BE2C (cell line): ENCODE measurements around the gene ALDH7A1.

Experiments used
- DNase-seq: peaks from one replicate; pipeline ENCODE4 v3.0.0-alpha.2; 2020
- H3K27me3 ChIP-seq: fragments of 250-450 bp; sonication (Bioruptor Pico); 2 replicates; pipeline ENCODE4 v1.5.1; 2020; ENCODE audit warnings: mild to moderate bottlenecking
- H3K36me3 ChIP-seq: fragments of 250-450 bp; sonication (Bioruptor Pico); 2 replicates; pipeline ENCODE4 v1.5.1; 2020; ENCODE audit warnings: mild to moderate bottlenecking
- H3K4me1 ChIP-seq: fragments of 250-450 bp; sonication (Bioruptor Pico); 2 replicates; pipeline ENCODE4 v1.5.1; 2020
- H3K4me3 ChIP-seq: 2 replicates; pipeline ENCODE4 v1.5.1; 2011; ENCODE audit warnings: low read depth, low read length
- H3K9me3 ChIP-seq: fragments of 250-450 bp; sonication (Bioruptor Pico); 2 replicates; pipeline ENCODE4 v1.5.1; 2020
- TF ChIP-seq, protein P1 (sequence below): IDR thresholded peaks from 2 replicates; pipeline ENCODE4 v1.5.1; 2012; ENCODE audit warnings: mild to moderate bottlenecking, low read depth, low read length

The ALDH7A1 gene

DNA sequence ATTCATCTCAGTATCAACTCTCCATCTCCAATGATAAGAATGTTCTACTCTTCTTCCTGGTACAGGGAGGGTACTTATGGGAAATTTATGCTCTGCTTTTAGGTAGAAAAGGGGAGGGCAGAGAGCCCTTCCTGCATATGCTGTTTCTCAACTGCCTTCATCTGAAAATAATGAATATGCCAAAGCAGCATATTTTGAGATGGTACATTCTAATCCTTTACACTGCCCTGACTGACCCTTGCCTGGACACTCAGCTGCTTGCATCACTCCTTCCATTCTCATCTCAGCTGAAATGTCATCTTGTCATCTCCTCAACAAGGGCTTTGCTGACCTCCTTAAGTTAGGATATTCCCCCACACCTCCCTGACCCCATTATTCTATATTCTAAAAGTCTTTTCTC, 68.5 kb downstream of the ALDH7A1 start:
- no peak overlapping the region for H3K4me3 ChIP-seq
- H3K36me3 ChIP-seq: no peaks in the 10 kb centered on the region
- TF ChIP-seq, protein P1, sequence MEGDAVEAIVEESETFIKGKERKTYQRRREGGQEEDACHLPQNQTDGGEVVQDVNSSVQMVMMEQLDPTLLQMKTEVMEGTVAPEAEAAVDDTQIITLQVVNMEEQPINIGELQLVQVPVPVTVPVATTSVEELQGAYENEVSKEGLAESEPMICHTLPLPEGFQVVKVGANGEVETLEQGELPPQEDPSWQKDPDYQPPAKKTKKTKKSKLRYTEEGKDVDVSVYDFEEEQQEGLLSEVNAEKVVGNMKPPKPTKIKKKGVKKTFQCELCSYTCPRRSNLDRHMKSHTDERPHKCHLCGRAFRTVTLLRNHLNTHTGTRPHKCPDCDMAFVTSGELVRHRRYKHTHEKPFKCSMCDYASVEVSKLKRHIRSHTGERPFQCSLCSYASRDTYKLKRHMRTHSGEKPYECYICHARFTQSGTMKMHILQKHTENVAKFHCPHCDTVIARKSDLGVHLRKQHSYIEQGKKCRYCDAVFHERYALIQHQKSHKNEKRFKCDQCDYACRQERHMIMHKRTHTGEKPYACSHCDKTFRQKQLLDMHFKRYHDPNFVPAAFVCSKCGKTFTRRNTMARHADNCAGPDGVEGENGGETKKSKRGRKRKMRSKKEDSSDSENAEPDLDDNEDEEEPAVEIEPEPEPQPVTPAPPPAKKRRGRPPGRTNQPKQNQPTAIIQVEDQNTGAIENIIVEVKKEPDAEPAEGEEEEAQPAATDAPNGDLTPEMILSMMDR: no peak
- DNase-seq: no peak
- peaks cover 3% of the 10 kb centered on the region; the same call in 1 of the 2 replicates for H3K4me1 ChIP-seq
- H3K9me3 ChIP-seq: no peaks in the 10 kb centered on the region
- no peaks in the 10 kb centered on the region for H3K27me3 ChIP-seq

DNA sequence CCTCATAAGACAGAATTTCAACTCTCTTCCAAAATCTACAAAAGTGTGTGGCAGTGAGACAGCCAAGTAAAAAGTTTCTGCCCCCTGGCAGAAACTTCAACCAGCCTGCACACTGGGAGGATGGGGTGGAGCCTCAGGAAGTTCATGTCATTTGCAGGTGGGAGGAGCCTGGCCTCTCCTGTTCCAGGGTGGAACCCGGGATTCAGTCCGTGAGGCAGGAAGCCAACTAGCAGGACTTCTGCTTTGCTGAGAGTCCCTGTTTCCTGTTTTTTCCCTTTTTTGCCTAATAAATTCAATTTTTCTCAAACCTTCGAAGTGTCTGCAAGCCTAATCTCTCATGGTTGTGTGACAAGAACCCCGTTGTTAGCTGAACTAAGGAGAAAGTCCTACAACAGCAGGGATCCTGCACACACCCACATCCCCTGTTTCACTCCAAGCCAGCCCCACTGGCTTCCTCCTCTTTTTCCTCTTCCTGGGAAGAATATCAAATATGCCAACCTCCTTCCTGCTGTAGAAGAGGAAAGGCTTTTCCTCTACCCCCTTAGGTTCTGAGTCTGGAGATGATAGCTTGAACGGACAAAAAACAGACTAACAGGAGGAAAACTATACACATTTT, 69.3 kb downstream of the ALDH7A1 start:
- peaks cover 3% of the 10 kb centered on the region; the same call in 1 of the 2 replicates for H3K4me1 ChIP-seq
- H3K36me3 ChIP-seq: no peaks in the 10 kb centered on the region
- TF ChIP-seq, protein P1: no peak
- H3K9me3 ChIP-seq: no peaks in the 10 kb centered on the region
- peak; percentile 44 for DNase-seq
- no peaks in the 10 kb centered on the region for H3K27me3 ChIP-seq
- H3K4me3 ChIP-seq: no peak overlapping the region

DNA sequence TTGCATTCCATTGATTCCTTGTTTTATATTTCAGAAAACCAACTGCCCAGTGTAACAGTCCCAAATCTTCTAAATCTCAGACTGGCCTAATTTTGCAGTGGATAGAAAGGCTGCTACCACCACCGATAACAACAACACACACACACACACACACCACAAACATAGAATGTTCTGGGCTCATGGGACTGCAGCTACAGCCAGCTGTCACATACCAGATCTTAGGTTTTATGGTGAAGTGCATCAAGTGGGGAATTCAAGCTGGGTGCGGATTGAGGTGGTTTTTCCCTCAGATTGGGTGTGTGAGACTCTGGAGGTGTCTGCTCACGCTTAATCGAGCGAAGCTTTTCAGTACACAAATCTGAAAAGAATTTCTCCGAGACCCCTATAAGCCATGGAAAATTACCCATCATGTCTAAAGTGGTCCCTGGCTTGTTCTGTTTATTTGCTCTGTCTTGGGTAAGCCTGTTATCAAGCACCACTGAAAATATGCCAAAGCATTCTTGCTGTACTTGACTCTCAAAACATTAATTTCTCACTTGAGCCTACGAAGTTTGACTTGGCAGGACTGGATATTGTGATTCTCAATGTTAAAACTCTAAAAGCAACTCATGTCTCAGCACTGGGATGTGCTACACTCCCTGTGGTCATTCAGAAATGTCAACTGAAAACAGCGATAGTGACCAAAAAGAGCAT, 71.1 kb downstream of the ALDH7A1 start:
- DNase-seq: no peak

DNA sequence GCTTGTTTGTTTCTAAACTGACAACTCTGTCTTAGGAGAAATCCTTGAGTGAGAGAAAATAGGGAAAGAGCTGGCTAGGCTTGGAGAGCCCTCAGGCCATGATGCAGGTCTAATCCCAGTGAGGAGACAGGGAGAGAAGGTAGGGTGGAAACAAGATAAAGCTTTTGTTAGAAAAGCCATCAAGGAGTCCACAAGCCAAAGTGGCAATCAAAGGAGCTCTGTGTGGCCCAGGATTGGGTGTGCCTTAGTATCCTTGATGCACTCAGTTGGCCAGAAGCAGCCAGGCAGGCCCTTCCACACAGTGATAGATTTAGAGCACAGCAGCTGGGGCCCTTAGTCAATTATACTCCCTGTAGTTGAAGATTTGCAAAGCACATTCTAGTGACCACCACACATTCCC, 73.9 kb downstream of the ALDH7A1 start:
- TF ChIP-seq, protein P1: no peak
- Histone ChIP-seq H3K27me3 (no peaks in the 10 kb centered on the region), H3K4me3 (no peak overlapping the region), H3K36me3 (no peaks in the 10 kb centered on the region), H3K9me3 (no peaks in the 10 kb centered on the region), H3K4me1 (peaks cover 19% of the 10 kb centered on the region)
- no peak for DNase-seq

More for the DNA sequence above, 71.1 kb downstream of the ALDH7A1 start:
- Histone ChIP-seq H3K27me3 (no peaks in the 10 kb centered on the region), H3K9me3 (no peaks in the 10 kb centered on the region), H3K4me3 (no peak overlapping the region), H3K36me3 (no peaks in the 10 kb centered on the region), H3K4me1 (peaks cover 11% of the 10 kb centered on the region)
- TF ChIP-seq, protein P1: no peak

DNA sequence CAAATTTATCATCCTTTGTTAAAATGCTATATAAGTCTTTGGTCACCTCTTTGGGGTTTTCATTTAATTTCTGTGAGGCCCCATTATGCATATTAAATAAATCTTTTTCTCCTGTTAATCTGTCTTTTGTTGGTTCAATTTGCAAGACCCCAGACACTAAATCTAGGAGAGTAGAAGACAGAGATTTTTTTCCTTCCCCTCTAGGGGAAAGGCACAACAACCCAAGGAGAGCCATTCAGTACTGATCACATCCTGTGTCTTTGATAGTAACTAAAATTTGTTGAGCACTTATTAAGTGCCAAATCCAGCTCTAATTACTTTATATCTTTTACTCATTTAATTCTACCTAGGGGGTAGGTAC, 74.4 kb downstream of the ALDH7A1 start:
- no peak overlapping the region for H3K4me3 ChIP-seq
- no peaks in the 10 kb centered on the region for H3K27me3 ChIP-seq
- TF ChIP-seq, protein P1: no peak
- no peak for DNase-seq
- H3K36me3 ChIP-seq: no peaks in the 10 kb centered on the region
- peaks cover 24% of the 10 kb centered on the region for H3K4me1 ChIP-seq
- no peaks in the 10 kb centered on the region for H3K9me3 ChIP-seq
